ENCODE measurements around the gene ATP10D. TPM values are rescaled to one million over a fixed set of nuclear protein-coding genes. Genes with fewer than 3 reads are reported as not detected.

ATP10D gene
- total RNA-seq, 6 donors from 2014 or later = 13.7 to 27.6 (median 22.1) TPM

DNA sequence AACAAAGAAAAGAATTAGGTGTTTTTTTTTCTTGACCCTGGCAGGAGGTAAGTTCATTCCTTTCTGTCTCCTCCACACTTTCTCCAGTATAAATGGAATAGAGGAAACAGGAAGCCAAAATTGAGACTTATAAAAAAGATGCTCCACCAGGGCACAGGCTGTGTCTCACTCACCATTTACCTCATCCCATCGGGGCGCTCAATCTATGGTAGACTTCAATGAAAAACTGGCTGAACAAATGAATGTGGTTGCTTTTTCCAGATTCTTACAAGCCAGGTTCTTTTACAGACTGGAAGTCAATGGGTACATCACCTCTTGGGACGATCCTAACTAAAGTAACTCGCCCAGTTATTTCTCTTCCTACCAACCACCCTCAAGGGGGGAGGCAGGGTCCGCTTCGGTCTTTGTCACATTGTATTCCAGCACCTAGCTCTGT lies 22.3 kb upstream of the ATP10D start:
- Histone ChIP-seq H3K9me3 (no peaks in the 10 kb centered on the region), H3K4me1 (peaks cover 5 to 19% (median 7%) of the 10 kb centered on the region in 4 donors), H3K4me3 (peak overlapping the region; percentile 61 to 96 (median 76)), H3K27ac (peak overlapping the region; percentile 57 to 93 (median 82)), H3K27me3 (no peaks in the 10 kb centered on the region), H3K36me3 (peaks cover 0 to 12% (median 0%) of the 10 kb centered on the region in 4 donors)
- WGBS, 2 donors = 11% methylated on average over 5 to 6 of the region's 6 CpGs
- DNase-seq (no peak), ATAC-seq (ENCODE audit: low FRiP score in 2 of 2) (peak in 1 of 2 donors; percentile 9)
- TF ChIP-seq POLR2AphosphoS5 (IDR thresholded peaks at IDR 0.05) (no peak), EP300 (IDR thresholded peaks at IDR 0.05) (no peak), POLR2A (IDR thresholded peaks at IDR 0.05) (no peak)
- TF ChIP-seq, protein P1, sequence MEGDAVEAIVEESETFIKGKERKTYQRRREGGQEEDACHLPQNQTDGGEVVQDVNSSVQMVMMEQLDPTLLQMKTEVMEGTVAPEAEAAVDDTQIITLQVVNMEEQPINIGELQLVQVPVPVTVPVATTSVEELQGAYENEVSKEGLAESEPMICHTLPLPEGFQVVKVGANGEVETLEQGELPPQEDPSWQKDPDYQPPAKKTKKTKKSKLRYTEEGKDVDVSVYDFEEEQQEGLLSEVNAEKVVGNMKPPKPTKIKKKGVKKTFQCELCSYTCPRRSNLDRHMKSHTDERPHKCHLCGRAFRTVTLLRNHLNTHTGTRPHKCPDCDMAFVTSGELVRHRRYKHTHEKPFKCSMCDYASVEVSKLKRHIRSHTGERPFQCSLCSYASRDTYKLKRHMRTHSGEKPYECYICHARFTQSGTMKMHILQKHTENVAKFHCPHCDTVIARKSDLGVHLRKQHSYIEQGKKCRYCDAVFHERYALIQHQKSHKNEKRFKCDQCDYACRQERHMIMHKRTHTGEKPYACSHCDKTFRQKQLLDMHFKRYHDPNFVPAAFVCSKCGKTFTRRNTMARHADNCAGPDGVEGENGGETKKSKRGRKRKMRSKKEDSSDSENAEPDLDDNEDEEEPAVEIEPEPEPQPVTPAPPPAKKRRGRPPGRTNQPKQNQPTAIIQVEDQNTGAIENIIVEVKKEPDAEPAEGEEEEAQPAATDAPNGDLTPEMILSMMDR (IDR thresholded peaks at IDR 0.05) = no peak

DNA sequence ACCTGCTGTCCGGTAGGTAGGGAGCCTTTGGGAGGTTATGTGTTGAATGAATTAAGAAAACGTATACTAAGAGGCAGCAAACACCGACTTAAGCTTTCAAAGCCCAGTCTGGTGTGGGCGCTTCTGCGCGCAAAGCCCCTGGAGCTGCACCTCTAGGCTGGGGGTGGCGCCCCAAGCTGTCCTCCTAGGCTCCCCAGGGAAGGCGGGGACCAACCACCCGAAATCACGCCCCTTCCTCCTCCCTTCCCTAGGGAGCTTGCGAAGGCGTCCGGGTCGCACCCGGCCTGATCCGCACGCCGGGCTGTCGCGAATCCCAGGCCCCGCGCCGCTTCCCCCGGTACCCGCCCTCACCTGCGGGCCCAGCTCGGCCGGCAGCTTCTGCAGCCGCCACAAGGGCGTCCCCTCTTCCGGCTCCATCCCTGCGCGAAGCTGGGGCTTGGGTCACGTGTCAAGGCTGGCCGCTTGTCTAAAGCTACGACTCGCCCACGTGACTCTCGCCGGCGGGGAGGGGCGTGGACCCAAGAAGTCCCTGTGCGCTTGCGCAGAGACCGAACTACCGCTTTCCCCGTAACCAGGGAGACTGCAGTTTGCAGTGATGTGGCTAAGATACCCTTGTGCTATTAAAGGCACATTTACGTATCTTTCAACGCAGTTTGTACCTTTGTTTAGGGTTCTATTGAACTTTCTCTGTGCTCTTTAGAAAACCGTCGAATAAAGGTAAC lies 21.7 kb upstream of the ATP10D start, which contains the start of gene COMMD8:
Gene COMMD8 (minus strand): TSS at position 468 of the 722 bp plus-strand sequence. CDS start 51 bp downstream, at position 417.
- TF ChIP-seq, protein P1 (IDR thresholded peaks at IDR 0.05) = peak; percentile 16 to 74 (median 58)
- peak; percentile 61 to 81 for TF ChIP-seq POLR2AphosphoS5 (IDR thresholded peaks at IDR 0.05)
- TF ChIP-seq POLR2A (IDR thresholded peaks at IDR 0.05) = peak in 1 of 4 donors; percentile 74
- TF ChIP-seq EP300 (IDR thresholded peaks at IDR 0.05) = no peak
- Histone ChIP-seq H3K4me3 (peak within 1 kb of the TSS; percentile 61 to 96 (median 76)), H3K27me3 (no peaks in the 10 kb centered on the region), H3K27ac (peak within 1 kb of the TSS; percentile 57 to 93 (median 82)), H3K4me1 (peaks cover 5 to 19% (median 7%) of the 10 kb centered on the region in 4 donors), H3K9me3 (no peaks in the 10 kb centered on the region), H3K36me3 (peaks cover 0 to 12% (median 0%) of the 10 kb centered on the region in 4 donors)
- 1% methylated on average over 28 to 38 of the region's 51 CpGs for WGBS, 2 donors
- DNase-seq (peak; percentile 98), ATAC-seq (ENCODE audit: low FRiP score in 2 of 2) (peak; percentile 95 to 99)

DNA sequence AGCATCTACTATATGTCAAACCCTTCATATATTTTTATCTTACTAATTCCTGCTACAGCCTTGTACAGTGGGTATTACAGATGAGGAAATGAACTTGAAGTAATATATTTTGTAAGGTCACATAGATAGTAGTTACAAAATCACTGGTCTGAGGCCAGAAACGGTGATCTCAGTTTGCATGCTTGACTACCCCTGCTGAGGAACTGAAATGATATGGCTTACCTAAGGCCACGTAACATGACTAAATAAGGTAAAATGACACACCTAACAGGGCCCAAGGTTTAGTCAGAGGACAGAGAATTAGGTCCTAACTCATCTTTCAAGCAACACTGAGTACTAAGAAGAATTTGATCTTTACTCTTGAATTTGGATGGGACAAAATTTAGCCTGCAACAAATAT lies 20.1 kb upstream of the ATP10D start:
- WGBS, 2 donors = 60 to 67% methylated on average over 2 of the region's 2 CpGs
- no peak for ATAC-seq (ENCODE audit: low FRiP score in 2 of 2)
- no peak for DNase-seq
- no peaks in the 10 kb centered on the region for H3K36me3 ChIP-seq
- no peaks in the 10 kb centered on the region for H3K27me3 ChIP-seq
- no peak overlapping the region for H3K4me3 ChIP-seq
- peaks cover 5 to 19% (median 7%) of the 10 kb centered on the region in 4 donors for H3K4me1 ChIP-seq
- H3K27ac ChIP-seq = no peak overlapping the region
- TF ChIP-seq EP300 (IDR thresholded peaks at IDR 0.05) (no peak), POLR2AphosphoS5 (IDR thresholded peaks at IDR 0.05) (no peak), POLR2A (IDR thresholded peaks at IDR 0.05) (no peak)
- TF ChIP-seq, protein P1 (IDR thresholded peaks at IDR 0.05) = no peak
- no peaks in the 10 kb centered on the region for H3K9me3 ChIP-seq

- 36 to 41% methylated on average over 2 of the region's 2 CpGs for WGBS, 2 donors
These were observed 18.9 kb upstream of the ATP10D start for GRCh38 chr4:47466056-47466785.

More at GRCh38 chr4:47466056-47466785, 18.9 kb upstream of the ATP10D start:
- no peak overlapping the region for H3K4me3 ChIP-seq
- peaks cover 5 to 19% (median 7%) of the 10 kb centered on the region in 4 donors for H3K4me1 ChIP-seq
- TF ChIP-seq, protein P1 (IDR thresholded peaks at IDR 0.05) = no peak
- TF ChIP-seq POLR2AphosphoS5 (IDR thresholded peaks at IDR 0.05) (no peak), EP300 (IDR thresholded peaks at IDR 0.05) (no peak), POLR2A (IDR thresholded peaks at IDR 0.05) (no peak)
- no peaks in the 10 kb centered on the region for H3K27me3 ChIP-seq
- H3K9me3 ChIP-seq = no peaks in the 10 kb centered on the region
- ATAC-seq (ENCODE audit: low FRiP score in 2 of 2) (no peak), DNase-seq (no peak)
- H3K27ac ChIP-seq = no peak overlapping the region
- H3K36me3 ChIP-seq = no peaks in the 10 kb centered on the region

Measured in upper lobe of left lung (tissue), 6 donors.